OCI-LY7 (cell line): ENCODE results near the gene ADCY7. TPM values are rescaled to one million over a fixed set of nuclear protein-coding genes. Genes with fewer than 3 reads are reported as not detected.

Source experiments
- BruUV-seq: library from RNA; stranded (reverse); fragments of 400-500 nt; replicated peaks from 2 replicates; lab custom pipeline; 2021; lab: Mats Ljungman, UMichigan
- CTCF ChIA-PET: fragments of 300-600 bp; sonication (Branson Sonifier 250); formaldehyde crosslinking; loops from one replicate; lab custom pipeline; 2022; ENCODE audit warnings: antibody characterized with exemption; ENCODE audit not compliant: unreplicated experiment; lab: Charles Lee
- POLR2A ChIA-PET: fragments of 300-600 bp; sonication (Branson Sonifier 250); formaldehyde crosslinking; loops from one replicate; lab custom pipeline; 2022; ENCODE audit warnings: antibody characterized with exemption; lab: Charles Lee
- DNase-seq: peaks from one replicate; pipeline ENCODE4 v3.0.0-alpha.2; 2015; ENCODE audit warnings: low spot score
- H2AFZ ChIP-seq: fragments of 200-600 bp; sonication (generic), shearing (Covaris generic); 2 replicates; pipeline ENCODE4 v1.6.1; 2014; ENCODE audit warnings: mild to moderate bottlenecking, antibody characterized with exemption, low read length, moderate library complexity
- H3K27ac ChIP-seq: fragments of 200-600 bp; sonication (generic); 2 replicates; pipeline ENCODE4 v1.5.1; 2014; ENCODE audit warnings: mixed run types, low read depth, mild to moderate bottlenecking, moderate library complexity, low read length, inconsistent platforms; ENCODE audit not compliant: poor library complexity, severe bottlenecking
- H3K36me3 ChIP-seq: fragments of 200-600 bp; sonication (generic); 2 replicates; pipeline ENCODE4 v1.6.1; 2014; ENCODE audit warnings: mild to moderate bottlenecking, antibody characterized with exemption, low read length, moderate library complexity, mixed read lengths; ENCODE audit not compliant: insufficient read depth
- H3K4me1 ChIP-seq: fragments of 200-600 bp; sonication (generic); 2 replicates; pipeline ENCODE4 v1.5.1; 2014; ENCODE audit warnings: mild to moderate bottlenecking, low read length; ENCODE audit not compliant: insufficient read depth, poor library complexity, severe bottlenecking
- H3K4me2 ChIP-seq: fragments of 200-600 bp; sonication (generic); 2 replicates; pipeline ENCODE4 v1.6.1; 2014; ENCODE audit warnings: mild to moderate bottlenecking, low read length
- H3K4me3 ChIP-seq: fragments of 200-600 bp; sonication (generic); 2 replicates; pipeline ENCODE4 v1.5.1; 2014; ENCODE audit warnings: mild to moderate bottlenecking, low read depth, low read length; ENCODE audit not compliant: poor library complexity, severe bottlenecking
- H3K79me2 ChIP-seq: fragments of 200-600 bp; sonication (generic); 2 replicates; pipeline ENCODE4 v1.6.1; 2016; ENCODE audit warnings: low read depth, mild to moderate bottlenecking, low read length, moderate library complexity, mixed read lengths; ENCODE audit not compliant: insufficient read depth
- H3K9me2 ChIP-seq: fragments of 200-600 bp; sonication (generic); 2 replicates; pipeline ENCODE4 v1.6.1; 2016; ENCODE audit warnings: mild to moderate bottlenecking, low read length, mixed read lengths; ENCODE audit not compliant: insufficient read depth
- H3K9me3 ChIP-seq: fragments of 200-600 bp; sonication (generic); 2 replicates; pipeline ENCODE4 v1.6.1; 2014; ENCODE audit warnings: mild to moderate bottlenecking, mixed run types, low read length, mixed read lengths
- H4K20me1 ChIP-seq: fragments of 200-600 bp; sonication (generic); 2 replicates; pipeline ENCODE4 v1.6.1; 2014; ENCODE audit warnings: mild to moderate bottlenecking, antibody characterized with exemption, low read length, moderate library complexity, mixed read lengths; ENCODE audit not compliant: insufficient read depth
- CTCF ChIP-seq: fragments of 200-600 bp; sonication (generic); conservative IDR thresholded peaks from 2 replicates; pipeline ENCODE4 v1.5.1; 2014; ENCODE audit warnings: mild to moderate bottlenecking, antibody characterized with exemption, low read length, moderate library complexity, mixed read lengths
- EZH2phosphoT487 ChIP-seq: fragments of 200-600 bp; sonication (generic); IDR thresholded peaks from 2 replicates; pipeline ENCODE4 v1.6.1; 2018; ENCODE audit warnings: low read depth, borderline replicate concordance, mild to moderate bottlenecking, mixed run types, antibody characterized with exemption, low read length, moderate library complexity, mixed read lengths
- intact Hi-C: fragments of 100-400 bp; cut with micrococcal nuclease; formaldehyde crosslinking; loops from one replicate; pipeline ENCODE4 v1.10.0; 2022; ENCODE audit not compliant: unreplicated experiment
- total RNA-seq, 2 experiments: library from RNA; depleted of rRNA in 1 of 2; stranded (reverse); fragments of >200 nt in 1 of 2; shearing (Covaris generic) in 1 of 2; gene quantifications; 2 replicates each; pipeline ENCODE4 v1.2.3, GENCODE V29; 2014 to 2022

ADCY7 gene
- total RNA-seq, 2 experiments from 2014 or later, result 49.9 to 77.7 TPM

- Histone ChIP-seq H3K79me2 (no peaks in the 10 kb centered on the region), H2AFZ (no peak overlapping the region), H3K9me2 (no peaks in the 10 kb centered on the region), H3K4me1 (no peaks in the 10 kb centered on the region), H3K4me3 (no peak overlapping the region), H3K27ac (no peak overlapping the region), H3K36me3 (no peaks in the 10 kb centered on the region), H4K20me1 (no peaks in the 10 kb centered on the region), H3K4me2 (no peak overlapping the region), H3K9me3 (no peaks in the 10 kb centered on the region)
- no TSS peak for BruUV-seq
- DNase-seq, result no peak
- TF ChIP-seq CTCF (no peak), EZH2phosphoT487 (no peak)
- POLR2A ChIA-PET, result no interaction called here
- intact Hi-C loops, result no loop called here
- CTCF ChIA-PET, result no interaction called here
Observed at GRCh38 chr16:50244140-50244503, 22.2 kb upstream of the ADCY7 start.

DNA sequence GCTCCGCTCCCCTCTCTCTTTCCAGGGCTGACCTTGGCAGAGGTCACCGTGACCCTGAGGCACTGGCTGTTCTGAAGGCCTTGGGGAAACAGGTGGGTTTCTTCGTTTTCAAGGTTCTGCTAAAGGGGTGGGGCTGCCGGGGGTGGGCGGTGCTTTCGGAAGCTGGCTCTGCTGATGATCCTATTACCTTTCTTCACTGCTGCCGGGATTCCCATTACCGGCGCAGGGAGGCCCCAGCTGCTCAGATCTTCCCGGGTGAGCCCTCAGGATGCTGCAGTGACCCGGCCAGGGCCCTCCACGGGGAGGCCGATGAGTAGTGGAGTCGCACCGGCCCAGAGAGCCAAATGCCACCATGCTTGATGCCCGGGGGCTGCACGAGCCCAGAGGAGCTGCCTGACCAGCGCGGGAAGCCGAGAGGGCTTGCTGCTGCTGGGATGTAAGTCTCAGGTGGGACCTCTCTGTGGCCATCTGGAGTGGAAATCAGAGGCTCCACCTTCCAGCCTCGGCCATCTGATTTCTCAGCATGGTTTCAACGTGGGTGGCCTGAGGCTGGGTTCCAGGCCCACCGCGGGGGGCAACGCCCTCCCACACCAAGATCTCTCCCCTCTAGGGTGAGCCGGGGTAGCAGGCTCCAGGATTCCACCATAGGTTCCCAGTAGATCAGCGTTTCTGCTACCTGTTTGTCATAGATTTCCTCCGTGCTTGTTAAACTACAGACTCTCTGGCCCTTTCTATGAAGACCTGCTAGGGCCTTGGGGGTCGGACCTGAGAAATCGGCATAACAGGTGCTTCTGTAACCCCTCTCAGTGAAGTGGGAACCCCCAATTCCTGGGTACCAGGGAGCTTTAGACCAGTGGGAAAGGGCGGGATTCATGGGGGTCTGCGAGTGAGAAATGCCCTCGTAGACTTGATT lies 21.6 kb upstream of the ADCY7 start:
- no peaks in the 10 kb centered on the region for H3K79me2 ChIP-seq
- no peak for DNase-seq
- CTCF ChIA-PET, result no interaction called here
- no peaks in the 10 kb centered on the region for H3K36me3 ChIP-seq
- H3K27ac ChIP-seq, result no peak overlapping the region
- no TSS peak for BruUV-seq
- H4K20me1 ChIP-seq, result no peaks in the 10 kb centered on the region
- H3K4me1 ChIP-seq, result no peaks in the 10 kb centered on the region
- H2AFZ ChIP-seq, result no peak overlapping the region
- intact Hi-C loops, result no loop called here
- no peak overlapping the region for H3K4me2 ChIP-seq
- H3K4me3 ChIP-seq, result no peak overlapping the region
- TF ChIP-seq EZH2phosphoT487, result no peak
- no peak for TF ChIP-seq CTCF
- no peaks in the 10 kb centered on the region for H3K9me2 ChIP-seq
- POLR2A ChIA-PET, result no interaction called here
- H3K9me3 ChIP-seq, result no peaks in the 10 kb centered on the region
